Panc1 (cell line): ENCODE data around the gene ANP32E.

Source experiments
- POLR2AphosphoS5 ChIP-seq: IDR thresholded peaks from 2 replicates; pipeline ENCODE4 v1.6.1; 2012; ENCODE audit warnings: mild to moderate bottlenecking, low read depth, low read length, moderate library complexity
- SIN3A ChIP-seq: IDR thresholded peaks from 2 replicates; pipeline ENCODE4 v1.6.1; 2012; ENCODE audit warnings: low read depth, mild to moderate bottlenecking, low read length, moderate library complexity, borderline replicate concordance; ENCODE audit not compliant: insufficient read depth
- TF ChIP-seq, protein P1 (sequence below): fragments of 450-650 bp; IDR thresholded peaks from 2 replicates; pipeline ENCODE4 v1.5.1; 2017; ENCODE audit warnings: mild to moderate bottlenecking
- TF ChIP-seq, protein P2 (sequence below), 2 experiments: IDR thresholded peaks; 2 replicates each; pipeline ENCODE4 v1.6.1; 2011 to 2012; ENCODE audit warnings: low read depth in 2 of 2, control low read depth in 1 of 2, low read length in 1 of 2, mild to moderate bottlenecking in 1 of 2, moderate library complexity in 1 of 2; ENCODE audit not compliant: insufficient read depth in 1 of 2

DNA sequence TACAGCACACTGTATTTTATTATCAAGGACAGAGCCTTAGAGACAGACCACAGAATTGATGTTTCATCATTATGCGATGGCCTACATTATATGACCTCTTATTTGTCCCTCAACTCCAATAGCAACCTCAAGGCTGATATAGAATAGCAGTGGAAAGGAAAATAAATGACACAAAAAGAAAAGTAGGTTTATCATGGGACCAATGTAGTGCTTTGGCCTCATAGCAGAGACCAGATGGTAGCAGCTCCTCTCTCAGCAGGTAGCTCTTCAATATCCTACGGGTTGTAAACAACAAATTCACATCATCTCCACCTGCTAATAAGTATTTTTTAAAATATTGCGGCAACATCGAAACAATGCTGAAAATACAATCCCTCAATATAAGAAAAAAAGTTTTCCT lies 25.2 kb downstream of the ANP32E start:
- TF ChIP-seq, protein P1, sequence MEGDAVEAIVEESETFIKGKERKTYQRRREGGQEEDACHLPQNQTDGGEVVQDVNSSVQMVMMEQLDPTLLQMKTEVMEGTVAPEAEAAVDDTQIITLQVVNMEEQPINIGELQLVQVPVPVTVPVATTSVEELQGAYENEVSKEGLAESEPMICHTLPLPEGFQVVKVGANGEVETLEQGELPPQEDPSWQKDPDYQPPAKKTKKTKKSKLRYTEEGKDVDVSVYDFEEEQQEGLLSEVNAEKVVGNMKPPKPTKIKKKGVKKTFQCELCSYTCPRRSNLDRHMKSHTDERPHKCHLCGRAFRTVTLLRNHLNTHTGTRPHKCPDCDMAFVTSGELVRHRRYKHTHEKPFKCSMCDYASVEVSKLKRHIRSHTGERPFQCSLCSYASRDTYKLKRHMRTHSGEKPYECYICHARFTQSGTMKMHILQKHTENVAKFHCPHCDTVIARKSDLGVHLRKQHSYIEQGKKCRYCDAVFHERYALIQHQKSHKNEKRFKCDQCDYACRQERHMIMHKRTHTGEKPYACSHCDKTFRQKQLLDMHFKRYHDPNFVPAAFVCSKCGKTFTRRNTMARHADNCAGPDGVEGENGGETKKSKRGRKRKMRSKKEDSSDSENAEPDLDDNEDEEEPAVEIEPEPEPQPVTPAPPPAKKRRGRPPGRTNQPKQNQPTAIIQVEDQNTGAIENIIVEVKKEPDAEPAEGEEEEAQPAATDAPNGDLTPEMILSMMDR, result no peak
- TF ChIP-seq POLR2AphosphoS5 (no peak), SIN3A (no peak)
- TF ChIP-seq, protein P2, sequence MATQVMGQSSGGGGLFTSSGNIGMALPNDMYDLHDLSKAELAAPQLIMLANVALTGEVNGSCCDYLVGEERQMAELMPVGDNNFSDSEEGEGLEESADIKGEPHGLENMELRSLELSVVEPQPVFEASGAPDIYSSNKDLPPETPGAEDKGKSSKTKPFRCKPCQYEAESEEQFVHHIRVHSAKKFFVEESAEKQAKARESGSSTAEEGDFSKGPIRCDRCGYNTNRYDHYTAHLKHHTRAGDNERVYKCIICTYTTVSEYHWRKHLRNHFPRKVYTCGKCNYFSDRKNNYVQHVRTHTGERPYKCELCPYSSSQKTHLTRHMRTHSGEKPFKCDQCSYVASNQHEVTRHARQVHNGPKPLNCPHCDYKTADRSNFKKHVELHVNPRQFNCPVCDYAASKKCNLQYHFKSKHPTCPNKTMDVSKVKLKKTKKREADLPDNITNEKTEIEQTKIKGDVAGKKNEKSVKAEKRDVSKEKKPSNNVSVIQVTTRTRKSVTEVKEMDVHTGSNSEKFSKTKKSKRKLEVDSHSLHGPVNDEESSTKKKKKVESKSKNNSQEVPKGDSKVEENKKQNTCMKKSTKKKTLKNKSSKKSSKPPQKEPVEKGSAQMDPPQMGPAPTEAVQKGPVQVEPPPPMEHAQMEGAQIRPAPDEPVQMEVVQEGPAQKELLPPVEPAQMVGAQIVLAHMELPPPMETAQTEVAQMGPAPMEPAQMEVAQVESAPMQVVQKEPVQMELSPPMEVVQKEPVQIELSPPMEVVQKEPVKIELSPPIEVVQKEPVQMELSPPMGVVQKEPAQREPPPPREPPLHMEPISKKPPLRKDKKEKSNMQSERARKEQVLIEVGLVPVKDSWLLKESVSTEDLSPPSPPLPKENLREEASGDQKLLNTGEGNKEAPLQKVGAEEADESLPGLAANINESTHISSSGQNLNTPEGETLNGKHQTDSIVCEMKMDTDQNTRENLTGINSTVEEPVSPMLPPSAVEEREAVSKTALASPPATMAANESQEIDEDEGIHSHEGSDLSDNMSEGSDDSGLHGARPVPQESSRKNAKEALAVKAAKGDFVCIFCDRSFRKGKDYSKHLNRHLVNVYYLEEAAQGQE (IDR thresholded peaks at IDR 0.05; ENCODE audit: insufficient read depth in 1 of 2, low read depth in 2 of 2, low read length in 1 of 2), result no peak
